NCI-H1930 (cell line): ENCODE results near the gene HIVEP3.

Experiments
- DNase-seq, 2 experiments: peaks; one replicate each; lab custom pipeline; 2025; lab: John Stamatoyannopoulos, UW

Gene HIVEP3

GRCh38 chr1:41894101-41894807 is 24.5 kb downstream of the HIVEP3 start:
- DNase-seq, result no peak

GRCh38 chr1:41892301-41892781 is 26.4 kb downstream of the HIVEP3 start:
- DNase-seq, result no peak

GRCh38 chr1:41891199-41891896 is 27.4 kb downstream of the HIVEP3 start:
- DNase-seq, result no peak

GRCh38 chr1:41890825-41891198 is 27.9 kb downstream of the HIVEP3 start:
- no peak for DNase-seq

- DNase-seq, result no peak
Observed at GRCh38 chr1:41889506-41890414, 29.0 kb downstream of the HIVEP3 start.

GRCh38 chr1:41888756-41889155 is 30.0 kb downstream of the HIVEP3 start:
- DNase-seq, result no peak

GRCh38 chr1:41887365-41887764 is 31.4 kb downstream of the HIVEP3 start:
- no peak for DNase-seq

GRCh38 chr1:41884256-41885230 is 34.2 kb downstream of the HIVEP3 start:
- DNase-seq, result no peak

GRCh38 chr1:41883507-41883906 is 35.2 kb downstream of the HIVEP3 start:
- DNase-seq, result no peak

GRCh38 chr1:41882486-41882885 is 36.2 kb downstream of the HIVEP3 start:
- no peak for DNase-seq

- DNase-seq, result no peak
Observed at GRCh38 chr1:41882068-41882477, 36.6 kb downstream of the HIVEP3 start.

- no peak for DNase-seq
Observed at GRCh38 chr1:41880950-41881885, 37.5 kb downstream of the HIVEP3 start.

GRCh38 chr1:41880261-41880660 is 38.5 kb downstream of the HIVEP3 start:
- no peak for DNase-seq

GRCh38 chr1:41879617-41880016 is 39.1 kb downstream of the HIVEP3 start:
- no peak for DNase-seq

GRCh38 chr1:41878911-41879310 is 39.8 kb downstream of the HIVEP3 start:
- DNase-seq, result no peak

GRCh38 chr1:41878495-41878894 is 40.2 kb downstream of the HIVEP3 start:
- no peak for DNase-seq

- DNase-seq, result no peak
Observed at GRCh38 chr1:41876576-41877445, 41.9 kb downstream of the HIVEP3 start.

GRCh38 chr1:41875487-41875886 is 43.2 kb downstream of the HIVEP3 start:
- no peak for DNase-seq

GRCh38 chr1:41874903-41875411 is 43.8 kb downstream of the HIVEP3 start:
- no peak for DNase-seq
